GM23338 (cell line): ENCODE measurements around the gene CYP3A4.
"Not testable (repeated sequence)": the region's sequence is repeated elsewhere in the genome, so short reads cannot be mapped to it uniquely, and the experiment has no call there.

Experiments
- CTCF ChIP-seq, 2 experiments: fragments of 200-600 bp in 1 of 2; sonication (generic) in 1 of 2; conservative IDR thresholded peaks; 2 replicates each; pipeline versions ENCODE4 v1.5.1 to v1.6.1; 2016 to 2017; ENCODE audit warnings: antibody characterized with exemption in 2 of 2, low read depth in 2 of 2, mild to moderate bottlenecking in 2 of 2, moderate library complexity in 1 of 2
- EZH2 ChIP-seq: fragments of 200-600 bp; sonication (generic); IDR thresholded peaks from one replicate; pipeline ENCODE4 v1.8.0; 2017; ENCODE audit warnings: antibody characterized with exemption, mild to moderate bottlenecking, low read depth; ENCODE audit not compliant: unreplicated experiment
- EZH2phosphoT487 ChIP-seq: fragments of 200-600 bp; sonication (generic); IDR thresholded peaks from one replicate; pipeline ENCODE4 v1.8.1; 2018; ENCODE audit warnings: antibody characterized with exemption; ENCODE audit not compliant: unreplicated experiment
- POLR2AphosphoS5 ChIP-seq: IDR thresholded peaks from 2 replicates; pipeline ENCODE4 v1.6.1; 2016; ENCODE audit warnings: antibody characterized with exemption, low read depth
- REST ChIP-seq: IDR thresholded peaks from one replicate; pipeline ENCODE4 v1.6.1; 2018; ENCODE audit warnings: antibody characterized with exemption; ENCODE audit not compliant: unreplicated experiment
- ZNF462 ChIP-seq: fragments of 250-450 bp; sonication (Bioruptor Pico); IDR thresholded peaks from 2 replicates; pipeline ENCODE4 v1.5.0; 2020; ENCODE audit warnings: mild to moderate bottlenecking, moderate library complexity

- not testable (repeated sequence) for TF ChIP-seq POLR2AphosphoS5; ZNF462 (CRISPR knock-in tag); CTCF (conservative IDR thresholded peaks at IDR 0.05; ENCODE audit: low read depth in 2 of 2); EZH2phosphoT487; EZH2; REST
Observed at GRCh38 chr7:99795864-99796263, 11.9 kb upstream of the CYP3A4 start.
